Measurements from ENCODE around the gene HOXD1.

Gene HOXD1

GRCh38 chr2:176187899-176188773 lies at the start of gene HOXD1:
TSS of gene HOXD1 (plus strand) at chr2:176188668. CDS start at chr2:176188802, 134 bp downstream.
- no peak for FAIRE-seq

GRCh38 chr2:176138923-176139660 lies 49.4 kb upstream of the HOXD1 start:
- no peak for FAIRE-seq

DNA sequence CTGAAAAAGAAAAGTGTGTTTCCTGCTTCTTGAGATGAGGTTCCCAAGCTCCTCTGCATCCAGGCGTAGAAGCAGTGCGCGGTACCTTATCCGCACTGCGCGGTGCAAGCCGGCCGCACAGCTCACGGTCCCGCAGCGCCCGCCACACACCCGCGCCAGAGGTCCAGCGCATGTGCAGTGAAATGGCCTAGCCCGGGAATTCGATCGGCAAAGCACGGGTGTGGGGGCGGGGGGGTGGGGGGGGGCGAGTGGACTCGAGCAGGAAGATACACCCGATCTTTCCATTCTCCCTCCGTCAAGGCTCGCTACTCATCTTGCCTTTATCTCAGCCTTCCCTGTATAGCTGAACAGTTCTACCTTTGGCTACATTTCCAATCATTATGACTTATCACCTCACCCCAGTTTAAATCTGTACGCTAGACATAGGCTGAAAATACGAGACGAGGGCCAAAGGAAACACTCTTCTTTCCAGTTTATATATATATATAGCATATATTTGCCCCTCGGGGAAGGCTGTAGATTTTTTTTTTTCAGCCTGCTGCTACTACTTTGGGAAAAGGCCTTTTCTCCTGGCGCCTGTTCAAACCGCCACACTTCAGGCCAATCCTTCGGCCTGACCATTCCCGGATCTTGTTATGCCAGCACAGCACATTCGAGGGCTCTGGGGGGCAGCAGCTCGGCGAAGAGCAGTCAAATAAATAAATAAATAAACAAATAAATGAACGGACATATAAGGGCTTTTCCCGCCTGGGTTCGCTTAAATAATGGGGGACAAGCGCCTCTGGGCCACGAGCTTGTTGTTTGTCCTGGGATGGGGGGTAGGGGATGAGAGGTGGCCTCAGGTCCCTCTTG lies 48.6 kb upstream of the HOXD1 start:
- FAIRE-seq, result no peak

DNA sequence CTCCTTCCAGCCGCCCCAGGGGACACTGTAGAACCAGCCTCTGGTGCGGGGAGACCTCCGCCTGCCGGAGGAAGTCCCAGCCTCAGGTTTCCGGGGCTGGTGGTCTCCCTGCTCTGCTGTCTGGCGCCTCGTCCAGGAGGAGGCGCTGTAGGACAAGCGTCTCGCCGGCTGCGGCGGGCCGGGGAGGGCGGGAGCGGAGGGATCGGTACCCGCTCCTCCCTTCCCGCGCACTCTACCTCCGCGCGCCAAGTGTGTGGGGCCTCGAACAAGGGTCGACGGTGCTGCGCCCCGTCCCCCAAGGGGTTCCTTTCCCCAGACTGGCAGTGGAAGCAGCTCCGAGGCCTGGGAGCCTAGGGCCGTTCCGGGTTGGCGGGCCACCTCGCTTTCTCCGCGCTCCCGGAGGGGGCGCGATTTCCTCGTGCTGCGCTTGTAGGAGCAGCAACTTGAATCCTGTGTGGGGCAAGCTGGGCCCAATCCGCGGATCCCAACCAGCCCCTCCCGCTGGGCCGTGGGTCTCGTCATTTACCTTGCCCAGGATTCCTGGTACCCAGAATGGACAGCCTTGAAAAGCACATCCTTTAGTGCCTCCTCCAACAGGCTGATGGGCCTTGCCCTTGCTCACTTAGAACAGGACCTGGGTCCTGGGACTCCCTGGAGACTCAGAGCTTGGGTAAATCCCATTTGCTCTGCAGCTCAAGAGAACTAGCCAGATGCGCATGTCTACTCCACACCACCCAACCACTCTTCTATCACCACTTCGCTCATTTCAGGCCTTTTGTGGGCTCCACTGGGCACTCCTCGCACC lies 47.8 kb upstream of the HOXD1 start:
- no peak for FAIRE-seq

- FAIRE-seq, result no peak
Measured at GRCh38 chr2:176142281-176142680, 46.2 kb upstream of the HOXD1 start.

DNA sequence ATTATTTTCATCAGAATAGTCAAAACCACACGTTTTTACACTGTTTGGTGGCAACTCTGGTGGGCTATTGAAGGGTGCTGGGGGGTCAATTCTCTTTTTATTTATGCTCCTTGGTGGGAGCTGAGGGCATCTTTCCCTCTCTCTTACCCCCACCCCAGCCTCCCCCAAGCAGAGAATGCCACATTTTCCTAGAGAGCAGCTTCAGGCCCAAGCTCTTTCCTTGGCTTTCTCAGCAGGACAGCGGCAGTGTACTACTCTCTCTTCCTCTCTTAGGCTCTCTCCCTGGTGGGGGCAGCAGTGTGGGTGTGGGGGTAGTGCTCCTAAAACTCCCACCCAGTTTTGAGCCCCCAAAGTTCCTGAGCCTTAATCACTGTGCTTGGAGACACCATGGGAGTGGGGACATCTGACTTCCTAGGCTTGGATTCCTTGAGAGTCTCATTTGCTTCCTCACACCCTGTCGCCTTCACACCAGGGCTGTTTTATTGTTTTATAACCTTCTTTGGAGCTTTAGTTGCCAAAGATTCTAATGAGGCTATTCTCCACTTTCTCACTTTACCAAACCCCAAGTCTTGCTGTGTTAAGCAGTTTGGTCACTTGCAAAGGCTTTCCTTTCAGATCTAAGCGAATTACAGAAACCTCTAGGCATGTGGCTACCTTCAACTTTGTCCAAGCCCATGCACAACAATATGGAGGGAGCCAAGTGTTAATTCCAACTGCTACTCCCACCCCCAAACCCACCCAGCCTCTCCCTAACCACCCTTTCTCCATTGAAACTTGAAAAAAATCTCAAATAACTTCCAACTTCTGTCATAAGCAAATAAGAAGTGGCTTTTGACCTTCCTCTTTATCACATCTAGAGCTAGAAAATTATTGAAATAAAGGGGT lies 43.1 kb upstream of the HOXD1 start:
- FAIRE-seq, result no peak

- FAIRE-seq, result no peak
Measured at GRCh38 chr2:176146101-176146500, 42.4 kb upstream of the HOXD1 start.

- no peak for FAIRE-seq
Measured at GRCh38 chr2:176146645-176147044, 41.8 kb upstream of the HOXD1 start.

- FAIRE-seq, result no peak
Measured at GRCh38 chr2:176147210-176147799, 41.2 kb upstream of the HOXD1 start.

- no peak for FAIRE-seq
Measured at GRCh38 chr2:176147800-176148496, 40.5 kb upstream of the HOXD1 start.

- FAIRE-seq, result no peak
Measured at GRCh38 chr2:176148751-176149421, 39.6 kb upstream of the HOXD1 start.

GRCh38 chr2:176149481-176149938 lies 39.0 kb upstream of the HOXD1 start:
- FAIRE-seq, result no peak

GRCh38 chr2:176149939-176150583 lies 38.4 kb upstream of the HOXD1 start:
- no peak for FAIRE-seq

GRCh38 chr2:176150584-176151441 lies 37.7 kb upstream of the HOXD1 start:
- no peak for FAIRE-seq

DNA sequence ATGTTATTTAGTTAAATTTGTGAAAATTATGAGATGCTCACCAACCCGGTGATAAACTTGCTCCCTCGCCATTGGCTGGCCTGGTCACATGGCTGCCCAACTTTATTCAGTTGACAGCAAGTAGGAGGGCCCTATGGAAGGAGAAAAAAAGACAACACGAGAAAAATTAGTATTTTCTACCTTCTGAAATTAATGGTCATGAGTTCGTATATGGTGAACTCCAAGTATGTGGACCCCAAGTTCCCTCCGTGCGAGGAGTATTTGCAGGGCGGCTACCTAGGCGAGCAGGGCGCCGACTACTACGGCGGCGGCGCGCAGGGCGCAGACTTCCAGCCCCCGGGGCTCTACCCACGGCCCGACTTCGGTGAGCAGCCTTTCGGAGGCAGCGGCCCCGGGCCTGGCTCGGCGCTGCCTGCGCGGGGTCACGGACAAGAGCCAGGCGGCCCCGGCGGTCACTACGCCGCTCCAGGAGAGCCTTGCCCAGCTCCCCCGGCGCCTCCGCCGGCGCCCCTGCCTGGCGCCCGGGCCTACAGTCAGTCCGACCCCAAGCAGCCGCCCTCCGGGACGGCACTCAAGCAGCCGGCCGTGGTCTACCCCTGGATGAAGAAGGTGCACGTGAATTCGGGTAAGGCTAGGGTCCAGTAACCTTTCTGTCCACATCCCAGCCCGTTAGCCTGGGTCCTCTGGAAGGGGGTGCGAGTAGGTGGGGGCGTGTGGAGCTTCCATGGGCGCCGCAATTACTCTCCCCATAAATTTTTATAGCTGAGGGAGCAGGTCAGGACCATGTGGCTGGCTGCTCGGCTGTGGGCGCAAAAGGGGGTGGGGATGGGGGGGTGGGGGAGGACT lies 36.8 kb upstream of the HOXD1 start, which contains the start of gene HOXD4:
Gene HOXD4, plus strand, starts transcription at position 109 of the 846 bp plus-strand sequence. Its CDS starts 84 bp downstream, at position 193.
- no peak for FAIRE-seq

GRCh38 chr2:176152350-176153181 lies 35.9 kb upstream of the HOXD1 start:
- FAIRE-seq, result no peak

Measured in G401.6 (cell line).